GM10266 (cell line): ENCODE measurements around the gene RAB11FIP4.

Source experiments
- DNase-seq: peaks from one replicate; pipeline ENCODE4 v3.0.0; 2012; ENCODE audit errors: extremely low spot score
- CTCF ChIP-seq: IDR thresholded peaks from 2 replicates; pipeline ENCODE4 v1.5.1; 2012; ENCODE audit warnings: mild to moderate bottlenecking, low read depth; ENCODE audit not compliant: control insufficient read depth, insufficient read depth; ENCODE audit errors: missing control alignments

RAB11FIP4 gene

GRCh38 chr17:31497994-31498826, 106.7 kb downstream of the RAB11FIP4 start:
- TF ChIP-seq CTCF = no peak
- DNase-seq = no peak

DNA sequence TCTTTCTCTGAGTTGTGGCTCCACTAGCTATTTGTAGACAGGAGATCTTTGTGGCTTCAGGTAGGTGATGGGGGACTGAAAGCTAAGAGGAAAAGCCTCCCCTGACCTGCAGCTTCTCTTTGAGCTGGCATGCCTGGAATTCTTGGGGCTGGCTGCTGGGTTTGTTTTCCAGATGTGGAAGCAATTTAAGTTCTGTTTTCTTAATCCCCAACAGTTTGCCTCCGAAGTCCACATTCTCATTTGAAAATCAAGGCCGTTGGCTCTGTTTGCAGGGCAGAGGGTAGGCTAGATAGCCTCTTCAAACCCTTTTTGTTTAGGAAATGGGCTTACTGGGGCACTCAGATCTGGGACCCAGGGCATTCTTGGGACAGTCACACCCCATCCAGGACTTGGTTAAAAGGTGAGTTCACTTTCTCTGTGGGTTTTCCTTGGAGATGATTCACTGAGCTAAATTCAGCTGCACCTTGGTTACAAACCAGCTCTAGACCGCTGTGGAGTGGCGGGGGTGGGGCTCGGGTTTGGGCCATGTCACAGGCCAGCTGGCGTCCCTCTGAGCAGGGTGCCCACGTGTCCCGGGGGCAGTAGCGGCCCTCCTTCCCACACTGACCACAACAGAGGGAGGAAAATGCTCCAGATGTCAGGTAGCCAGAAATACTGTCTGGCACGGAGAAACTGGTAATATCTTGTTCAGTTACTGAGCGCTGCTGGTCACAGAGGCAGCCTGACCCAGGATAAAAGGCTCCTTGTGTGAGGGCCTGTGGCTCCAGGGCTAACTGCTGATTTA, 108.5 kb downstream of the RAB11FIP4 start:
- no peak for DNase-seq

DNA sequence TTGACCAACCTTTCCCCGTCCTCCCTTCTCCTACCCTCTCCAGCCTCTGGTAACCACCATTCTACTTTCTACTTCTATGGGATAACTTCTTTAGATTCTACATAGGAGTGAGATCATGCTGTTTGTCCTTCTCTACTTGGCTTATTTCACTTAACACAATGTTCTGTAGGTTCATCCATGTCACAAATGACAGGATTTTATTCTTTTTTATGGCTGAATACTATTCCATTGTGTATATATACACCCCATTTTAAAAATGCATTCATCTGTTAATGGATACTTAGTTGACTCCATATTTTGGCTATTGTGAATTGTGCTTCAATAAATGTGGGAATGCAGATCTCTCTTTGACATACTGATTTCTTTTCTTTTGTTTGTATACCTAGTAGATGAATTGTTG, 115.0 kb downstream of the RAB11FIP4 start:
- TF ChIP-seq CTCF = no peak
- DNase-seq = no peak

More for the DNA sequence above, 108.5 kb downstream of the RAB11FIP4 start:
- no peak for TF ChIP-seq CTCF

- peak; percentile 55 for TF ChIP-seq CTCF
- DNase-seq = peak; percentile 55
These were observed 117.0 kb downstream of the RAB11FIP4 start for GRCh38 chr17:31508288-31509094.

DNA sequence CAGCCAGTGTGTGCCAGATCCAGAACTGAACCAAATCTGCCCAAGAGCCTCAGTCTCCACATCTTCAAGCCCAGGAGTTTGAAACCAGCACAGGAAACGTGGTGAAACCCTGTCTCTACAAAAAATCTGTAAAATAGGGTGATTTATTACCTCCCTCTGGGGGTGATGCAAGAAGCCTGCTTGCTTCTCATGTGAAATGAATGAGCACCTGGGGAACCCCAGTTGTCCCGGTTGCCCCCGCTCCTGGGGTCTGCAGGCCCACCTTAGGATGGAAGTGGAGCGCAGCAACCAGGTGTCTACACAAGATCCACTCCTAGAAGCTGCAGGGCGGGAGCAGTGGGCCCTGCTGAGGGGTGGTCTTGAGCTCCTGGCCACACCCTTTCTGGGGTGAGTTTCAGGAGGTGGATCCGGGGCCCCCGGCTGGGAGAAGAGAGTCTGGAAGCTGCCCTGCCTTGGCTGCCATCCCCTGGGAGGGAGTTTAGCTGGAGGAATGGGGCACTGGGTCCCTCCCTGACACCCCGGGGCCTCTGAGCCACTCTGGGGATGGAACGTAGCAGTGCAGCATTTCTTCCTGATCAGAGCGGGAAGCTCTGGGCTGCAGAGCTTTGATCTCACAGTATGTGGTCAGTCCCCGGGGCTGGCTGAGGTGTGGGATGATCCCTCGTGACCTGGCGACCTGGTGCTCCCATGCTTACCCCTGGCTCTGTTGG, 117.8 kb downstream of the RAB11FIP4 start:
- TF ChIP-seq CTCF = no peak
- DNase-seq = no peak

DNA sequence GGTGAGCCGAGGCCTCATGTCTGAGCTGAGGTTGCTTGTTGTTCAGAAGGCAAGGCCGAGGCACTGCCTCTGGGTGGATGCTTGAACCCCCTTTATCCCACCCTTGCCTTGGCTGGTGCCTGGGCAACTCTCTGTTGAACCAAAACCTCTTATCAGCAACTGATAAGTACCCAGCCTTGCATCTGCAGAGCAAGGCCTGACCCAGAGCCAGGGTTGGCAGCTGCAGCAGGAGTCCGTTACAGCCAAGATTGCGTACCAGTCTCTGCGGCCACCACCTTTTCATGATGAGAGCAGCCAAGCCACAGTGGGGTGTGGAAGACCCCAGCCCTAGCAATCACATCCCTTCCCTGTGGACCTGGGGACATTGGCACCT, 118.3 kb downstream of the RAB11FIP4 start:
- no peak for DNase-seq
- no peak for TF ChIP-seq CTCF
